Mesendoderm (in vitro differentiated cells): ENCODE measurements around the gene TMEM238.

Experiments used
- DNase-seq: peaks from one replicate; pipeline ENCODE4 v3.0.0; 2013
- H2AK5ac ChIP-seq: 2 replicates; pipeline ENCODE4 v1.6.1; 2013; ENCODE audit warnings: low read length, inconsistent platforms
- H2BK120ac ChIP-seq: 2 replicates; pipeline ENCODE4 v1.6.1; 2013; ENCODE audit warnings: low read depth, mild to moderate bottlenecking, low read length, moderate library complexity, mixed read lengths
- H2BK15ac ChIP-seq: replicated peaks from 2 replicates; pipeline ENCODE4 v1.6.1; 2013; ENCODE audit warnings: low read depth, mild to moderate bottlenecking, moderate library complexity
- H2BK5ac ChIP-seq: 2 replicates; pipeline ENCODE4 v1.6.1; 2013; ENCODE audit warnings: low read length, inconsistent platforms
- H3K18ac ChIP-seq: 2 replicates; pipeline ENCODE4 v1.6.1; 2013; ENCODE audit warnings: mild to moderate bottlenecking, low read length, mixed read lengths
- H3K23ac ChIP-seq: one replicate; pipeline ENCODE4 v1.6.1; 2013; ENCODE audit warnings: low read length
- H3K27ac ChIP-seq: 2 replicates; pipeline ENCODE4 v1.5.1; 2013; ENCODE audit warnings: low read depth, mild to moderate bottlenecking, inconsistent platforms, low read length, moderate library complexity
- H3K27me3 ChIP-seq: 2 replicates; pipeline ENCODE4 v1.6.1; 2013; ENCODE audit warnings: low read length, control low read depth, mild to moderate bottlenecking, inconsistent platforms; ENCODE audit not compliant: insufficient read depth, poor library complexity
- H3K36me3 ChIP-seq: 2 replicates; pipeline ENCODE4 v1.6.1; 2013; ENCODE audit warnings: low read length, inconsistent platforms; ENCODE audit not compliant: control insufficient read depth, insufficient read depth
- H3K4ac ChIP-seq: one replicate; pipeline ENCODE4 v1.6.1; 2013; ENCODE audit warnings: low read depth, mild to moderate bottlenecking, low read length, moderate library complexity
- H3K4me1 ChIP-seq: 2 replicates; pipeline ENCODE4 v1.6.1; 2013; ENCODE audit warnings: low read depth, low read length, inconsistent platforms; ENCODE audit not compliant: control insufficient read depth
- H3K4me2 ChIP-seq: 2 replicates; pipeline ENCODE4 v1.6.1; 2013; ENCODE audit warnings: low read length
- H3K4me3 ChIP-seq: 2 replicates; pipeline ENCODE4 v1.5.1; 2013; ENCODE audit warnings: mild to moderate bottlenecking, low read length
- H3K56ac ChIP-seq: one replicate; pipeline ENCODE4 v1.6.1; 2013; ENCODE audit warnings: low read length
- H3K79me1 ChIP-seq: 2 replicates; pipeline ENCODE4 v1.6.1; 2013; ENCODE audit warnings: low read length, inconsistent platforms
- H3K79me2 ChIP-seq: 2 replicates; pipeline ENCODE4 v1.6.1; 2013; ENCODE audit warnings: mild to moderate bottlenecking, low read length; ENCODE audit not compliant: control insufficient read depth, insufficient read depth
- H3K9ac ChIP-seq: 2 replicates; pipeline ENCODE4 v1.6.1; 2013; ENCODE audit warnings: low read length, inconsistent platforms
- H4K5ac ChIP-seq: one replicate; pipeline ENCODE4 v1.6.1; 2013; ENCODE audit warnings: low read length
- H4K8ac ChIP-seq: one replicate; pipeline ENCODE4 v1.6.1; 2013; ENCODE audit warnings: low read depth, mild to moderate bottlenecking, control low read depth, low read length, moderate library complexity
- WGBS: extraction: QIAGEN DNeasy Blood & Tissue Kit; methylation state at CpG from one replicate; pipeline ENCODE4 v1.1.7; 2013; ENCODE audit warnings: low lambda C conversion rate, missing lambda C conversion rate; ENCODE audit not compliant: insufficient coverage; ENCODE audit errors: extremely low coverage; 5-methylcytosine and 5-hydroxymethylcytosine counted together

Gene TMEM238

DNA sequence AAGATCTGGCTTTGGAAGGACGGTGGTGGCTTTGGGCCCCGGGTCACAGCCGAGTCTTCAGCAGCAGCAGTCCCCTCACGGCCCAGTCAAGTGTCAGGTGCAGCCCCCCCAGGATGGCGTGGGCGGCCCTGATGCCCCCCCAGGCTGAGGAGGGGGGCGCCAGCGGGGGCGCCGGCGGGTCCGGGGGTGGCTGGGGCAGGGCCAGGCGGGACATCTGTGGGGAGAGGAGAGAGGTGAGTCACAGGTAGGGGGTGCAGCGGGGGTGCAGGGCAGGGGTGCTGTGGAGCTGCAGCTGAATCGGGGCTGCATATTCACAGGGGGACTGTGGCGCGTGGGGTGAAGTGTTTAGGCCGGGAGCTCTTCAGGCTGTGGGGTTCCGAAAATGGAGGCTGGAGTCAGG, 18.1 kb downstream of the TMEM238 start:
- Histone ChIP-seq H3K36me3 (no peaks in the 10 kb centered on the region), H4K8ac (no peak overlapping the region), H3K4me1 (no peaks in the 10 kb centered on the region), H3K4ac (no peak overlapping the region), H4K5ac (no peak overlapping the region), H2BK5ac (no peak overlapping the region), H3K79me2 (no peaks in the 10 kb centered on the region), H3K18ac (no peak overlapping the region), H3K56ac (no peak overlapping the region), H3K27ac (no peak overlapping the region), H3K23ac (no peak overlapping the region), H2BK120ac (no peak overlapping the region), H2AK5ac (no peak overlapping the region), H3K9ac (no peak overlapping the region), H2BK15ac (no peak overlapping the region), H3K79me1 (no peaks in the 10 kb centered on the region), H3K27me3 (peaks cover 1% of the 10 kb centered on the region), H3K4me3 (no peak overlapping the region), H3K4me2 (no peak overlapping the region)
- WGBS = no CpG with 5 or more reads among the region's 19 CpGs
- DNase-seq = no peak

DNA sequence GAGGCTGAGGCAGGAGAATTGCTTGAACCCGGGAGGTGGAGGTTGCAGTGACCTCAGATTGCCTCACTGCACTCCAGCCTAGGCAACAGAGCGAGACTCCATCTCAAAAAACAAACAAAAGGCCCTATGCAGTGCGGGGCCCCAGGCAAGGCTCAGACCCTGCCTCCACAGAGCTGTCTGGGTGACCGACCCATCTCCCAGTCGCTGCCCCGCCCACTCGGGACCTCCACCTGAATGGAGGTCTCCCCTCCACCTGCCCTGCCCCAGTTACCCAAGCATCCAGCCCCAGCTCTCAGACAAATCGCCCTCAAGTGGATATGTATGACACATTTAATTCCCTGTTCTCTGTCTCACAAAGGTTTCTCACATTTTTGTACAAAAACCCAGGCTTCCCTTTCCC, 18.8 kb downstream of the TMEM238 start:
- no CpG with 5 or more reads among the region's 8 CpGs for WGBS

GRCh38 chr19:55362990-55363716, 20.9 kb downstream of the TMEM238 start, which contains the start of gene GARIN5B:
TSS of gene GARIN5B (minus strand) at chr19:55363260. CDS start at chr19:55363066, 194 bp downstream.
- H3K56ac ChIP-seq = no peak within 1 kb of the TSS
- H3K4ac ChIP-seq = no peak within 1 kb of the TSS
- H2BK120ac ChIP-seq = no peak within 1 kb of the TSS
- no peak within 1 kb of the TSS for H4K8ac ChIP-seq
- H3K27ac ChIP-seq = no peak within 1 kb of the TSS
- H4K5ac ChIP-seq = no peak within 1 kb of the TSS
- DNase-seq = no peak
- WGBS = no CpG with 5 or more reads among the region's 27 CpGs
- no peaks in the 10 kb centered on the region for H3K4me1 ChIP-seq
- H3K9ac ChIP-seq = no peak within 1 kb of the TSS
- no peaks in the 10 kb centered on the region for H3K36me3 ChIP-seq
- no peaks in the 10 kb centered on the region for H3K79me2 ChIP-seq
- H3K23ac ChIP-seq = no peak within 1 kb of the TSS
- H2AK5ac ChIP-seq = no peak within 1 kb of the TSS
- H3K18ac ChIP-seq = no peak within 1 kb of the TSS
- H3K4me3 ChIP-seq = no peak within 1 kb of the TSS
- no peaks in the 10 kb centered on the region for H3K27me3 ChIP-seq
- no peak within 1 kb of the TSS for H3K4me2 ChIP-seq
- no peaks in the 10 kb centered on the region for H3K79me1 ChIP-seq
- H2BK5ac ChIP-seq = no peak within 1 kb of the TSS
- no peak within 1 kb of the TSS for H2BK15ac ChIP-seq

More for the DNA sequence above, 18.8 kb downstream of the TMEM238 start:
- no peaks in the 10 kb centered on the region for H3K79me2 ChIP-seq
- H3K23ac ChIP-seq = no peak overlapping the region
- no peak overlapping the region for H3K56ac ChIP-seq
- no peaks in the 10 kb centered on the region for H3K27me3 ChIP-seq
- H3K18ac ChIP-seq = no peak overlapping the region
- H2BK15ac ChIP-seq = no peak overlapping the region
- no peak overlapping the region for H3K4me2 ChIP-seq
- no peak overlapping the region for H3K9ac ChIP-seq
- no peaks in the 10 kb centered on the region for H3K4me1 ChIP-seq
- no peak overlapping the region for H4K5ac ChIP-seq
- H3K79me1 ChIP-seq = no peaks in the 10 kb centered on the region
- H2BK120ac ChIP-seq = no peak overlapping the region
- H3K4ac ChIP-seq = no peak overlapping the region
- no peak for DNase-seq
- H3K27ac ChIP-seq = no peak overlapping the region
- H4K8ac ChIP-seq = no peak overlapping the region
- no peaks in the 10 kb centered on the region for H3K36me3 ChIP-seq
- H3K4me3 ChIP-seq = no peak overlapping the region
- H2BK5ac ChIP-seq = no peak overlapping the region
- H2AK5ac ChIP-seq = no peak overlapping the region

DNA sequence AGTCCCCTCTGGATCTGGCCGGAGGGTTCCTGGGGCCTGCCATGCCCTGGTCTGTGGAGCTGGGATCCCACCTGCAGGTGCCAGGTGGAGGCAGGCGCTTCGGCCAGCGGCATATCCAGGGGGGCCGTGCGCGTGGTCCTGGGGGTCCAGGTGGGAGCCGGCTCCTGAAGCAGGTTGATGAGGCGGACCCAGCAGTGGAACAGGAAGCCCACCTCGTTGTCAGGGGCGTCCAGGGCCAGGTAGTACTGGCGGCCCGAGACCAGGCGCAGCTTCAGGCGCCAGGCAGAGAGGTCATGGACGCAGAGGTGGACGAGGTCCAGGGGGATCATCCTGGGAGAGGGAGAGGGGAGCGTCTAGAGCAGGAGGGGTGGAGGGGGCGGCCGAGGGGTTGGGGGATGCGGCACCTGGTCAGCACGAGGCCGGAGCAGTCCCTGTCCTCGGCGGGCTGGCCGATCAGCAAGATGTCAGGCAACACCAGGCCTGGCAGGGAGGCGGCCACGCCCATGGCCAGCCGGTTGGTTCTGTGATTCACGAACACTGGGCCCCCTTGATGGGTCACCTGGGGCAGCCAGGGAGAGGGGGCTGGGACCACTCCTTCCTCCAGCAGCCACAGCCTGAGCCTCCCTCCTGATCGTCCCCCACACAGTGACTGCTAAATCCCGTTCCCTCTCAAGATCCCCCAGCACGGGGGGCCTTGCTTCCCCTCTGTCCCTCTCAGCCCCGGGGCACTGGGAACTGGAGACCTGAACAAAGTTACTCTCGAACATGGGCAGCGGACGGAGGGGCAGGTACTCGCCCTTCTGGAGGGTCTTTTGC, 21.7 kb downstream of the TMEM238 start:
- no peak overlapping the region for H2BK120ac ChIP-seq
- H4K5ac ChIP-seq = no peak overlapping the region
- WGBS = no CpG with 5 or more reads among the region's 38 CpGs
- H3K4me2 ChIP-seq = no peak overlapping the region
- H2BK15ac ChIP-seq = no peak overlapping the region
- no peak overlapping the region for H3K27ac ChIP-seq
- H3K23ac ChIP-seq = no peak overlapping the region
- H3K27me3 ChIP-seq = no peaks in the 10 kb centered on the region
- H2BK5ac ChIP-seq = no peak overlapping the region
- DNase-seq = no peak
- H3K36me3 ChIP-seq = no peaks in the 10 kb centered on the region
- no peaks in the 10 kb centered on the region for H3K4me1 ChIP-seq
- no peak overlapping the region for H3K18ac ChIP-seq
- no peak overlapping the region for H3K9ac ChIP-seq
- H3K79me2 ChIP-seq = no peaks in the 10 kb centered on the region
- no peak overlapping the region for H3K4ac ChIP-seq
- H2AK5ac ChIP-seq = no peak overlapping the region
- H3K56ac ChIP-seq = no peak overlapping the region
- no peaks in the 10 kb centered on the region for H3K79me1 ChIP-seq
- H3K4me3 ChIP-seq = no peak overlapping the region
- H4K8ac ChIP-seq = no peak overlapping the region

GRCh38 chr19:55360902-55361301, 23.2 kb downstream of the TMEM238 start:
- Histone ChIP-seq H3K79me1 (no peaks in the 10 kb centered on the region), H3K4me2 (no peak overlapping the region), H3K4ac (no peak overlapping the region), H3K79me2 (no peaks in the 10 kb centered on the region), H3K27ac (no peak overlapping the region), H3K27me3 (no peaks in the 10 kb centered on the region), H3K18ac (no peak overlapping the region), H4K5ac (no peak overlapping the region), H3K4me1 (no peaks in the 10 kb centered on the region), H3K56ac (no peak overlapping the region), H2BK5ac (no peak overlapping the region), H2AK5ac (no peak overlapping the region), H3K9ac (no peak overlapping the region), H2BK120ac (no peak overlapping the region), H3K4me3 (no peak overlapping the region), H2BK15ac (no peak overlapping the region), H4K8ac (no peak overlapping the region), H3K36me3 (no peaks in the 10 kb centered on the region), H3K23ac (no peak overlapping the region)
- no CpG with 5 or more reads among the region's 16 CpGs for WGBS
- DNase-seq = no peak
